AG08396 (cell line): Measurements from ENCODE around the gene ZFP30.
"Not testable (repeated sequence)": the region's sequence is repeated elsewhere in the genome, so short reads cannot be mapped to it uniquely, and the experiment has no call there.

Experiments used
- DNase-seq: peaks from one replicate; pipeline ENCODE4 v3.0.0; 2012; ENCODE audit warnings: low spot score, mixed read lengths

ZFP30 gene

GRCh38 chr19:37655301-37655688 is at the start of gene ZFP30:
Gene ZFP30, minus strand, starts transcription at chr19:37655465. Its CDS starts 7,643 bp downstream, at chr19:37647822.
- DNase-seq: peak; percentile 92

DNA sequence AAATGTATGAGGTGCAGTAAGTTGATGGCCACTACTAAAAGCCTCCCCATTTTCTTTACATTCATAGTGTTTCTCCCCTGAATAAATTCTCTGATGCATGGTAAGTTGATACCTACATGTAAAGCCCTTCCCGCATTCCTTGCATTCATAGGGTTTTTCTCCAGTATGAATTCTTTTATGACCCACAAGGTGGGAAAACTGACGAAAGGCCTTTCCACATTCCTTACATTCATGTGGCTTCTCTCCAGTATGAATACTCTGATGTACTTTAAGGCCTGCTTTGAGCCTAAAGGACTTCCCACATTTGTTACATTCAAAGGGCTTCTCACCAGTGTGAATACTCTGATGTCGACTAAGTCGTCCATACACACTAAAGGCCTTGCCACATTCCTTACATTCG is 43.8 kb upstream of the ZFP30 start:
- DNase-seq: no peak

DNA sequence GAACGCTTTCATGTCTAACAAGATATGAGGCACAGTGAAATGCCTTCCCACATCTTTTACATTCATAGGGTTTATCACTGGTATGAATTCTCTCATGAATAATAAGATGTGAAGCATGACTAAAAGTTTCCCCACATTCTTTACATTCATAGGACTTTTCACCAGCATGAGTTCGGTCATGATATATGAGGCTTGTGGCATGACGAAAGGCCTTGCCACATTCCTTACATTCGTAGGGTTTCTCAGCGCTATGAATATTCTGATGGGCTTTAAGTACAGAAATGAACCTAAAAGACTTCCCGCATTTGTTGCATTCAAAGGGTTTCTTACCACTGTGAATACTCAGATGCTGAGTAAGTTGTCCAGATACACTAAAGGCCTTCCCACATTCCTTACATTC is 43.0 kb upstream of the ZFP30 start:
- no peak for DNase-seq

GRCh38 chr19:37695144-37695899 is 40.1 kb upstream of the ZFP30 start:
- no peak for DNase-seq

GRCh38 chr19:37692956-37693620 is 37.8 kb upstream of the ZFP30 start:
- DNase-seq: no peak

- peak; percentile 84 for DNase-seq
Observed at GRCh38 chr19:37691881-37692504, 36.7 kb upstream of the ZFP30 start.

DNA sequence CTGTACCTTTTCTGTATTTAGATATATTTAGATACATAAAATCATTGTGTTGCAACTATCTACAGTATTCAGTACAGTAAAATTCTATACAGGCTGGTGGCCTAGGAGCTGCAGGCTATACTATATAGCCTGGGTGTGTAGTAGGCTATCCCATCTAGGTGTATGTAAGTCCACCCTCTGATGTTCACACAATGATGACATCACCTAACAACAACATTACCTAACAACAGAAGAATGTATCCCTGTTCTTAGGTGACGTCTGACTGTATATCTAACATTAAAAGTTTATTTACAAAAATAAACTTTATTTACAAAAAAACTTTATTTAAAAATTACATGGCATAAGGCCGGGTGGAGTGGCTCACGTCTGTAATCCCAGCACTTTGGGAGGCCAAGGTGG is 28.3 kb upstream of the ZFP30 start:
- DNase-seq: no peak

- no peak for DNase-seq
Observed at GRCh38 chr19:37669450-37669914, 14.2 kb upstream of the ZFP30 start.

- not testable (repeated sequence) for DNase-seq
Observed at GRCh38 chr19:37657157-37657556, 1.9 kb upstream of the ZFP30 start.

- peak; percentile 92 for DNase-seq
Observed at GRCh38 chr19:37655689-37656371, 565 bp upstream of the ZFP30 start.

DNA sequence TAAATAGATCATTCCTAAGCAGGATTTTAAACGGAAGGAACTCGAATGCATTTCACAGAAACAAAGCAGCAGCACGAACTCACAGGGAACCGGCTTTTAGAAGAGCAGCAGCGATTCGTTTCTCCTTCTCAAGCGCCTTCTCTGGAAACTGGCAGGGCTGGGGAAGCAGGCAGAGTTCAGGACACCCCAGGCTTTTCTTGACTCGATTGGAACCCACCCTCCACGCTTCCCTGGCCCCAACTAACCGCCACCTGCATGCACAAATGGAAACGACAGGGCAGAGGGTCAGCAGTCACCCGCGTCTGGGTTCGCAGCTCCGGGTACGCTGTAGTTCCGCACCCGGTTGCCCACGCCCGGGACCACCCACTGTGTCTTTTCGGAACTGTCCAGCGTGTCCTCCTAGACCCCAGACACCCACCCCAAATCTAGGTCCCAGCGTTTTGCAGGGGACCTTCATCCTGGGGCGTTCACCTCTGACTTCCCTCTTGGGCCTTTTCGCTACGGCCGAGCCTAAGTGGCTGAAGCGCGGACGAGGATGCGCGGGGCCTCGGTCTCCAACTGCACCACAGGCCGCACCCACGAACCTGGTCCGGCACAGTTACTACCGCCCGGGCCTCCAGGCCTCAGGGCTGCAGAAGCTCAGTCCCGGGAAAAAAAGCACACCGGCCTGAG is 500 bp downstream of the ZFP30 start:
- DNase-seq: peak; percentile 50

DNA sequence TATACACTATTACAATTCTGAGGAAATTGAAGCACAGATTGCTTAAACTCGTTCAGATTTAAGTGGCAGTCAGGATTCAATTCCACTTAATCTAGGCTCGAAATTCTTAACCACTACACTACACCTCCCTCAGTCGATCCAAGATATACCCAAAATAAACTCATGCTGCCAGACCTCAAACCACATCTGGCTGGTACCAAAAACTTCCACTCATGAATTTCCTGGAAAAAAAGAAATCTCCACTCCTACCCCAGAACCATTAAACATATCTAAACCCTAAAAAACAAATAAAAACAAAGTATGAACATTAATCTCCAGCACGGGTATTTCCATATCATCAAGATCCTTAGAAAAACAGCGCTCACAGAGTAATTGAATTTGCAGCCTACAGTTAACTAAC is 1.1 kb downstream of the ZFP30 start:
- peak; percentile 16 for DNase-seq

DNA sequence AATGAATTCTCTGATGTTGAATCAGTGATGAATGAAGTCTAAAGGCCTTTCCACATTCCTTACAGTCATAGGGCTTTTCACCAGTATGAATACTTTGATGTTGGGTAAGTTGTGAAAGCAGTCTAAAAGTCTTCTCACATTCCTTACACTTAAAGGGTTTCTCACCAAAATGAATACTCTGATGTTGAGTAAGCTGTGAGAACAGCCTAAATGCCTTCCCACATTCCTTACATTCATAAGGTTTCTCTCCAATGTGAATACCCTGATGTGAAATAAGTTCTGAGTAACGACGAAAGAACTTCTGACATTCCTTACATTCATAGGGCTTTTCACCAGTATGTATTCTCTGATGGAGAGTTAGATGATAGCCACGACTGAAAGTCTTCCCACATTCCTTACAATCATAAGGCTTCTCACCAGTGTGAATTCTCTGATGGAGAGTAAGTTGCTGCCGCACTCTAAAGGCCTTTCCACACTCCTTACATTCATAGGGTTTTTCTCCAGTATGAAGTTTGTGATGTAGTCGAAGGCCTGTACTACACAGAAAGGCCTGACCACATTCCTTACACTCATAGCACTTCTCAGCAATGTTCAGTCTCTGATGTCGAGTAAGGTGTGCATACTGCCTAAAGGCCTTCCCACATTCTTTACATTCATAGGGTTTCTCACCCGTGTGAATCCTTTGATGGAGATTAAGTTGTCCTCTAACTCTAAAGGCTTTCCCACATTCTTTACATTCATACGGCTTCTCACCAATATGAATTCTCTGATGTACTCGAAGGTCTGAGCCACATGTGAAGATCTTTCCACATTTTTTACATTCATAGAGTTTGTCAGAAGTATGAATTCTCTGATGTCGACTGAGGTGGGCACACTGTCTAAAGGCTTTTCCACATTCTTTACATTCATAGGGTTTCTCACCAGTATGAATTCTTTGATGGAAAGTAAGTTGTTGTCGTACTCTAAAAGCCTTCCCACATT is 19.9 kb downstream of the ZFP30 start:
- DNase-seq: no peak

DNA sequence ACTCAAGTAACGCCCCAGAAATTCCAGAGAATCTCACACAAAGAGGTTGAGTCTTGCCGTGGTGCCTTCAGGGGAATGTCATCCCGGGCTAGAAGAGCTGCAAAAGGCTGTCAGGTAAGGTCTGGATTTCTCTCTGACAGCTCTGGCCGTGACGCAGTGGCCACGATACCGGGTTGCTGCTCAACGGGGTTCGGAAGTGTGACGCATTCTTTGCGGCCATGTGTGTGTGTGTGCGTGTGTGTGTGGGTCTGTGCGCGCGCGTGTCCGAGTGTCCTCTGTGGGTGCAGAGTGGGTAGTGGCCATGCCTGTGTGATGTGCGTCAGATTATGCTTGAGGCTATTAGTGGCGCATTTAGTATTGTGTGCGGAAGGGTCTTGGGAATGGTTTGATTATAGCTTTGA is 60.3 kb downstream of the ZFP30 start:
- peak; percentile 45 for DNase-seq

DNA sequence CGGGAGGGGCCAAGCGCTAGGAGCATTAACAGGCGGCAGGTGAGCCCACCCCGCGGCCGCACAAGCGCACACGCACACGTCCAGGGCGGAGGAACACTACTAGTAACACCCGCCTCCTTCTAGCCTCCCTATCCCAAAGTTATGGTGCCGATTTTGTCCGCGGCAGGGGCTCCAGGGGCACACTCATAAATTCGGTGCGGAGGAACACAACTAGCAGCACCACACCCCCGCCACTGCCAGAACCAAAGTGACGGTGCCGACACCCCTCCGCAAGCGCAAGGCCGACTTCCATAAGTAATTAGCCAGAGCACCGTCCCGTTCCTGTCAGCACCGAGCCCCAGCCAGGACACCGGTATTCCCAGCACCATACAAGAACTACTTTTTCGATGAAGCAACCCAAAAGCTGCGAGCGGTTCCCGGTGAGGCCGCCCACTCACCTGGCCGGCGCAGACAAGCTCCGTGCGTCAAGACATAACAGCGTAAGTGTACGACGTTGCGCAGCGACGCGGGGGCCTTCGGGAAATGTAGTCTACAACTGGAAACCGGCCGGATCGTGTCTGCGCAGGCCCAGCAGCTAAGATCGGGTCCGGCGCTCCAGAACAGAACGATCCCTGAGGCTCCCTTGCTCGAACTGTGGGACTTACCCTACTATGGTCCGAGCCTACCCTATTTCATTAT is 60.8 kb downstream of the ZFP30 start, which contains the start of the genes ZNF540 and ZNF571:
TSS of gene ZNF540 (plus strand) at position 573 of the 678 bp plus-strand sequence. CDS start 3,572 bp downstream, outside the sequence.
TSS of gene ZNF571 (minus strand) at position 489 of the 678 bp plus-strand sequence. CDS start 8,116 bp downstream, outside the sequence.
- DNase-seq: peak; percentile 89

DNA sequence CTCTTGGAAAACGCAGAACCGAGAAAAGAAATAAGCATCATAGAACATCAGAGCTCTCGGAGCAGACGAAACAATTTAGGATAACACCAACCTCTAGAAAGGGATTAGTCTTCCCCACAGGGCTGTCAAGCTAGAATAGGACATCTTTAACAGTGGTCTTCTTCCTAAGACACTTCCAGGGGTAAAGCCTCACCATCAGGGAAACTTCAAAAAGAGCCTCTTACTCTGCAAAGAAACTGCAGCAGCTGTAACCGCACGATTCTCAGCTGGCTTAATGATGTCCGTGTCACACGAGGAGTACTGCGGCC is 61.3 kb downstream of the ZFP30 start:
- no peak for DNase-seq

DNA sequence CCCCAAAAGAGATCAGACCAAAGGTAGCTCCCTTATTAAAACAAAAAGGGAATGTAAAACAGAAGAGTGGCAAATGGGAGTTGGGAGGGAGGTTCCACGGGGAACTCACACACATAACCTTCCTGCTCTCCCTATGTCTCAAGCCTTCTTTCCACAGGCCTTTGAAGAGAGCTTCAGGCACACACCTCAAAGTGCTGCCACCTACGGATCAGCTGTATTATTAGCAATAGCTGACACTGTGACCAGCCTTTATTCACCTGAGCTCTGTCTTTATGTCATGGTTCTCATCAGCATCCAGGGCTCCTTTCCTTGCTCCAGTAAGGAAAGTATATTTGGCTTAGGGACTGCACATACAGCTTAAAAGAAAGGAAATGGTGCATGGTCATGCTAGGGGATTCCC is 71.9 kb downstream of the ZFP30 start:
- DNase-seq: no peak

- no peak for DNase-seq
Observed at GRCh38 chr19:37572203-37572602, 83.1 kb downstream of the ZFP30 start.

- no peak for DNase-seq
Observed at GRCh38 chr19:37565370-37565669, 89.9 kb downstream of the ZFP30 start.
